ENCODE measurements around the gene IPCEF1.
A peak's percentile ranks its signal among the peaks of the same experiment; 100 is the strongest.

Gene IPCEF1

DNA sequence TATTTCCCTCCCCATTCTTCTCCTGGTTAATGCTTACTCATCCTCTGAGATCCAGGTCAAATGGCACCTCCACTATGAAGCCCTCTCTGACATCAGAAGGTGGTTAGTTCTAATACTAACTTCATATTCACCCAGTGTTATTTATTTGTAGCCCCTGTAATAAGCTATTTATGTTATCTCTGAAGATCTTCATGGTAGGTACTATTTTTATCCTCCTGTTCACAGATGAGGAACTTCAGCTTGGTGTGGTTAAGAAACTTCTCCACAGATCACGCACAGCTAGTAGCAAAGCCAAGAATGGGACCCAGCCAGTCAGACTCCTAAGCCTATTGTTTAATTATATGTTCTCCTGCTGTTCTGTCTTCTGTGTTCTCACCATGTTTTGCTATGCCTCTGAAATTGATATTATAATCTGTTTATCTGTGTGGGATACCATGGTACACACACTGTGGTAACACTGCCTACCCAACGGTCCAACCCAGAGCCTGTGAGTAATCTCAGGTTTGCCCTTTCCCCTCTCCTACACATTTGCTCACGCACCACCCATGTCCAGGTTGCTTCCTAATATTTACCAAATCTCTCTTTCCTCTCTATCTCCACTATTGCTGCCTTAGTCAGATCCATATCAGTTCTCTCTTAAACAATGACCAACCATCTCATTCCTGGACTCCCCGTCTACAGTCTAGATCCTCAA, 98.4 kb downstream of the IPCEF1 start:
- no peak overlapping the region for H3K27ac ChIP-seq (ENCODE audit: low read length)
- H3K36me3 ChIP-seq (ENCODE audit: control insufficient read depth in 1 of 2, insufficient read depth in 2 of 2, low read length in 2 of 2): no peaks in the 10 kb centered on the region
- no peaks in the 10 kb centered on the region for H3K4me1 ChIP-seq (ENCODE audit: control insufficient read depth in 1 of 2, insufficient read depth in 2 of 2, low read length in 2 of 2)
- H3K27me3 ChIP-seq (ENCODE audit: low read depth, low read length): no peaks in the 10 kb centered on the region
- H3K9me3 ChIP-seq (ENCODE audit: control insufficient read depth in 1 of 2, low read length in 2 of 2): peaks cover 0 to 3% of the 10 kb centered on the region in 2 donors
- no peak overlapping the region for H3K4me3 ChIP-seq (ENCODE audit: low read depth in 1 of 2, low read length in 2 of 2)

DNA sequence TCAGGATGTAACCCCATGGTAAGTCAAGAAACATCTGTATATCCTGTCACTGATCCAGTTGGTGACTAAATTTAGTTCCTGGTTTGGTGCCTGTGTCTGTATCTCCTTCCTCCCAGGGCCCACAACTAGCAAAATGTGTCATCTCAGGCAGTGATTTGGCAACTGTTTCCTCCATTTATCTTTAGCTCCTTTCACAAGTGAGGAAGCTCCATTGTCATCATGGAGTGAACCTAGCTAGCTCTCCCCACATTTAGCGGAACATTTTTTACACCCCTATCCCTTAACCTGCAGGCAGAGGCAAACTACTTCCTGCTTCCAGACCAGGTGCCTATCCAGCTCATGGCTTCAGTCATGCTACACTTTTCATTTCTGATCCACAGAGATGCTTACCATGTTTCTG, 99.5 kb downstream of the IPCEF1 start:
- H3K4me1 ChIP-seq (ENCODE audit: control insufficient read depth in 1 of 2, insufficient read depth in 2 of 2, low read length in 2 of 2): peaks cover 0 to 3% of the 10 kb centered on the region in 2 donors
- H3K4me3 ChIP-seq (ENCODE audit: low read depth in 1 of 2, low read length in 2 of 2): no peak overlapping the region
- peaks cover 0 to 3% of the 10 kb centered on the region in 2 donors for H3K9me3 ChIP-seq (ENCODE audit: control insufficient read depth in 1 of 2, low read length in 2 of 2)
- no peak overlapping the region for H3K27ac ChIP-seq (ENCODE audit: low read length)
- no peaks in the 10 kb centered on the region for H3K27me3 ChIP-seq (ENCODE audit: low read depth, low read length)
- no peaks in the 10 kb centered on the region for H3K36me3 ChIP-seq (ENCODE audit: control insufficient read depth in 1 of 2, insufficient read depth in 2 of 2, low read length in 2 of 2)

- Histone ChIP-seq H3K9me3 (ENCODE audit: control insufficient read depth in 1 of 2, low read length in 2 of 2) (peaks cover 0 to 3% of the 10 kb centered on the region in 2 donors), H3K4me3 (ENCODE audit: low read depth in 1 of 2, low read length in 2 of 2) (no peak overlapping the region), H3K4me1 (ENCODE audit: control insufficient read depth in 1 of 2, insufficient read depth in 2 of 2, low read length in 2 of 2) (peaks cover 0 to 3% of the 10 kb centered on the region in 2 donors), H3K36me3 (ENCODE audit: control insufficient read depth in 1 of 2, insufficient read depth in 2 of 2, low read length in 2 of 2) (no peaks in the 10 kb centered on the region), H3K27me3 (ENCODE audit: low read depth, low read length) (no peaks in the 10 kb centered on the region), H3K27ac (ENCODE audit: low read length) (no peak overlapping the region)
Measured at GRCh38 chr6:154252678-154253077, 103.9 kb downstream of the IPCEF1 start.

DNA sequence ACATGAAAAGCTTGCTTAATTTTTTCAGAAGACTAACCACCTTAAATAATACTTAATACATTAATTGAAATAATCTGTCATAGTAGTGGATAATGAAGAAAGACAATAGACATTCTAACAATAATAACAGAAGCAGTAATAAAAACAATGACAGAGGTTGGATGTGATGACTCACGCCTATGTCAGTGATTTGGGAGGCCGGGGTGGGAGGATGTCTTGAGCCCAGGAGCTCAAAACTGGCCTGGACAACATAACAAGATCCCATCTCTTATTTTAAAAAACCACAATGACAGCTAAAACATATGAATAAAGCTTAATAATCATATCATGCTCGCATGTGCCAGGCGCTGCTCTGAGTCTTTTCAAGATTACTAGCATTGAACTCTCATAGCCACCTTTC, 105.5 kb downstream of the IPCEF1 start:
- H3K4me3 ChIP-seq (ENCODE audit: low read depth in 1 of 2, low read length in 2 of 2): no peak overlapping the region
- no peak overlapping the region for H3K27ac ChIP-seq (ENCODE audit: low read length)
- no peaks in the 10 kb centered on the region for H3K36me3 ChIP-seq (ENCODE audit: control insufficient read depth in 1 of 2, insufficient read depth in 2 of 2, low read length in 2 of 2)

DNA sequence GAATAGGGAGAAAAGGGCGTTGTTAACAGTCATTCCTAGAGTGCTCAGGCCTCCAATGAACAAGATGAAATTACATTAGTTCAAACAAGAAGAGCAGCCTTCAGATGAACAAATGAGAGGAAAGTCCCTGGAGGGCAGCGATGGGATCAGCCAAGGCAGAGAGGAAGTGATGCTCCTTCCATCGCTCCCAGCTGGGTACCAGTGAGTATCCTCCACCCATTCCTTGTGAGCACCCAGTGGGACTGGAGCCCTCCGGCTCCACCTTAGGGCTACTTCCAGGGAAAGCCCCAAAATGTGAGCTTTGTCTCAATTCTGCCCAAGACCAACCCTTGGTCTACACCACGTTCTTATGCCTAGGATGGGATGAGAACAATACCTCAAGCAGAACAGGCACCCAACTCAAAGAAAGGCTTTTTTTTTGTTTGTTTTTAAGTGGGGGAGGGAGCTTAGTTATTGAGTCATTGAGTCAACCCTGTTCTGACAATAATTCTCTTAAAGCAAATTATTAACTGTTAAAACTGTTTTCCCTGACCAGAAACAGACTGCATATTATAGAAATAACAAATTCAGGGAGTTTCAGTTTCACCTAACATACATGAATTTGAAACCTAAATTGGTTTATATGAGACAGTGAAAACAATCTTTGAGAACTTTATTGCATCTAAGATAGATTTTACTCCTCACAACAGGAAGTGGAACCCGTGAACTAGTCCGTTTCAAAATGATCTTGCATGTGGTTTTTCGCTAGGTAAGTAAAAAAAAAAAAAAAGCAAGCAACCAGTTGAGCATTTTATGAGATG, 106.9 kb downstream of the IPCEF1 start:
- Histone ChIP-seq H3K27ac (ENCODE audit: low read length) (peak overlapping the region; percentile 20), H3K4me3 (ENCODE audit: low read depth in 1 of 2, low read length in 2 of 2) (peak overlapping the region in 1 of 2 donors; percentile 5), H3K4me1 (ENCODE audit: control insufficient read depth in 1 of 2, insufficient read depth in 2 of 2, low read length in 2 of 2) (peaks cover 0 to 3% of the 10 kb centered on the region in 2 donors)

More for the DNA sequence above, 105.5 kb downstream of the IPCEF1 start:
- Histone ChIP-seq H3K9me3 (ENCODE audit: control insufficient read depth in 1 of 2, low read length in 2 of 2) (peaks cover 0 to 2% of the 10 kb centered on the region in 2 donors), H3K4me1 (ENCODE audit: control insufficient read depth in 1 of 2, insufficient read depth in 2 of 2, low read length in 2 of 2) (peaks cover 0 to 3% of the 10 kb centered on the region in 2 donors), H3K27me3 (ENCODE audit: low read depth, low read length) (no peaks in the 10 kb centered on the region)

GRCh38 chr6:154247119-154247861, 109.3 kb downstream of the IPCEF1 start:
- H3K4me3 ChIP-seq (ENCODE audit: low read depth in 1 of 2, low read length in 2 of 2): peak overlapping the region; percentile 17 to 32
- H3K4me1 ChIP-seq (ENCODE audit: control insufficient read depth in 1 of 2, insufficient read depth in 2 of 2, low read length in 2 of 2): no peaks in the 10 kb centered on the region
- no peaks in the 10 kb centered on the region for H3K36me3 ChIP-seq (ENCODE audit: control insufficient read depth in 1 of 2, insufficient read depth in 2 of 2, low read length in 2 of 2)
- H3K9me3 ChIP-seq (ENCODE audit: control insufficient read depth in 1 of 2, low read length in 2 of 2): no peaks in the 10 kb centered on the region
- no peaks in the 10 kb centered on the region for H3K27me3 ChIP-seq (ENCODE audit: low read depth, low read length)
- H3K27ac ChIP-seq (ENCODE audit: low read length): peak overlapping the region; percentile 2

More for the DNA sequence above, 106.9 kb downstream of the IPCEF1 start:
- Histone ChIP-seq H3K9me3 (ENCODE audit: control insufficient read depth in 1 of 2, low read length in 2 of 2) (no peaks in the 10 kb centered on the region), H3K27me3 (ENCODE audit: low read depth, low read length) (no peaks in the 10 kb centered on the region), H3K36me3 (ENCODE audit: control insufficient read depth in 1 of 2, insufficient read depth in 2 of 2, low read length in 2 of 2) (no peaks in the 10 kb centered on the region)

DNA sequence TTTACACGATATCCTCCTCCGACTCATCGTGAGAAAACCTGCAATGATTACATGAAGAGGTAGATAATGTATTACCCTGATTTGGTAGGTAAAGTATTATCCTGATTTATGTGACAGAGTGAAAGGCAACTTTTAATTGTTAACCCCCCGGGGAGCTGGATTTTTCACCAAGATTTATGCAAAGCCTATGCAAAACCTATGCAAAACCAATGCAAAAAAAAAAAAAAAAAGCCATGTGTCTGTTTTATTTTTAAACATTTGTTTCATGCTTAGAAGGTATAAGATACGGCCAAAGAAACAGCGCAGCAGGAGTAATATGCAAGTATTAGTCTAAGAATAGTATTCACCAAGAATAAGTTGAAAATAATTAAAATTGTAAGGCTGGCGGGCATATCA, 109.9 kb downstream of the IPCEF1 start:
- Histone ChIP-seq H3K36me3 (ENCODE audit: control insufficient read depth in 1 of 2, insufficient read depth in 2 of 2, low read length in 2 of 2) (no peaks in the 10 kb centered on the region), H3K9me3 (ENCODE audit: control insufficient read depth in 1 of 2, low read length in 2 of 2) (no peaks in the 10 kb centered on the region), H3K27ac (ENCODE audit: low read length) (peak overlapping the region; percentile 2), H3K27me3 (ENCODE audit: low read depth, low read length) (no peaks in the 10 kb centered on the region), H3K4me3 (ENCODE audit: low read depth in 1 of 2, low read length in 2 of 2) (peak overlapping the region in 1 of 2 donors; percentile 32), H3K4me1 (ENCODE audit: control insufficient read depth in 1 of 2, insufficient read depth in 2 of 2, low read length in 2 of 2) (no peaks in the 10 kb centered on the region)

GRCh38 chr6:154245506-154245905, 111.1 kb downstream of the IPCEF1 start:
- Histone ChIP-seq H3K4me3 (ENCODE audit: low read depth in 1 of 2, low read length in 2 of 2) (peak overlapping the region in 1 of 2 donors; percentile 30), H3K9me3 (ENCODE audit: control insufficient read depth in 1 of 2, low read length in 2 of 2) (no peaks in the 10 kb centered on the region), H3K4me1 (ENCODE audit: control insufficient read depth in 1 of 2, insufficient read depth in 2 of 2, low read length in 2 of 2) (no peaks in the 10 kb centered on the region), H3K27me3 (ENCODE audit: low read depth, low read length) (no peaks in the 10 kb centered on the region), H3K27ac (ENCODE audit: low read length) (peak overlapping the region; percentile 8), H3K36me3 (ENCODE audit: control insufficient read depth in 1 of 2, insufficient read depth in 2 of 2, low read length in 2 of 2) (no peaks in the 10 kb centered on the region)

DNA sequence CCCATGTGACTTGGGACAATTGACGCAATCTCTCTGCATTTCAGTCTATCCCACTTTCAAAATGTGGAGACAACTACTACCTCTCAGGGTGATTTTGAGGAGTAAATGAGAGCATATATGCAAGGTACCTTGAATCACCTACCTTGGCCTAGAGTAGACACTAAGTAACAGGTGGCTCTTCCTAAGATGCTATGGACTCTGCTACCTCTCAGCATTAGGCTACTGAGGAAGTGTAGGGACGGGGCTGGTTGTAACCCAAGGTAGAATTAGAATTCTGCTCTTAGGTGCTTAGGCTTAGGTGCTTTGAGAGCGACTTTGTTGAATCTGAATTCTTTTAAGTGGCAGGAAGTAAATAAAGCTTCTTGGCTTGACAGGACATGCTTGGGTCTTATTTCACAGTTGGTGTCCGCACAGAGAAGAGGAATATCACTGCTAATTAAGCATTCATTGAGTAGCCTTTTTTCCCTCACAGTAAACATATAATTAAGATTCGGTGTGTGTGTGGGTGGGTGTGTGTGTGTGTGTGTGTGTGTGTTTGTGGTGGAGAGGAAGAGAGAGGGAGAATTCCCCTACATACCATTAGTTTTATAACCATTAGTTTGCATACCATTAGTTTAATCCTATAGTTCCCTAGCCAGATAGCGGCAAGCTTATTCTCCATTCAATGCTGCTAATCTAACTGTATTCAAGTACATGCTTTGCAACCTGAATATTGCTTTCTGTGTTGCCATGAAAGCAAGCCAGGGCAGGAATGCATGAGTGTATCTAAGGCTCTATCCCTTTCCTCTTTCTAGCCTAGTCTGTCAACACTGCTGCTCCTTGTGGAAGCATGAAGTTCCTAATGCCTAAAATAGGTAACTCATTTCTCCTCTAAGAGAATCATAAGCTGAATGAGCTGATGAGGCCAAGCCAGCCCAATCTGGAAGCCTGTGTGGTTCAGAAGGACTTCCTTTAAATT, 112.5 kb downstream of the IPCEF1 start:
- H3K4me3 ChIP-seq (ENCODE audit: low read depth in 1 of 2, low read length in 2 of 2): no peak overlapping the region
- no peaks in the 10 kb centered on the region for H3K9me3 ChIP-seq (ENCODE audit: control insufficient read depth in 1 of 2, low read length in 2 of 2)
- no peaks in the 10 kb centered on the region for H3K36me3 ChIP-seq (ENCODE audit: control insufficient read depth in 1 of 2, insufficient read depth in 2 of 2, low read length in 2 of 2)
- H3K27me3 ChIP-seq (ENCODE audit: low read depth, low read length): no peaks in the 10 kb centered on the region
- no peak overlapping the region for H3K27ac ChIP-seq (ENCODE audit: low read length)
- H3K4me1 ChIP-seq (ENCODE audit: control insufficient read depth in 1 of 2, insufficient read depth in 2 of 2, low read length in 2 of 2): no peaks in the 10 kb centered on the region

DNA sequence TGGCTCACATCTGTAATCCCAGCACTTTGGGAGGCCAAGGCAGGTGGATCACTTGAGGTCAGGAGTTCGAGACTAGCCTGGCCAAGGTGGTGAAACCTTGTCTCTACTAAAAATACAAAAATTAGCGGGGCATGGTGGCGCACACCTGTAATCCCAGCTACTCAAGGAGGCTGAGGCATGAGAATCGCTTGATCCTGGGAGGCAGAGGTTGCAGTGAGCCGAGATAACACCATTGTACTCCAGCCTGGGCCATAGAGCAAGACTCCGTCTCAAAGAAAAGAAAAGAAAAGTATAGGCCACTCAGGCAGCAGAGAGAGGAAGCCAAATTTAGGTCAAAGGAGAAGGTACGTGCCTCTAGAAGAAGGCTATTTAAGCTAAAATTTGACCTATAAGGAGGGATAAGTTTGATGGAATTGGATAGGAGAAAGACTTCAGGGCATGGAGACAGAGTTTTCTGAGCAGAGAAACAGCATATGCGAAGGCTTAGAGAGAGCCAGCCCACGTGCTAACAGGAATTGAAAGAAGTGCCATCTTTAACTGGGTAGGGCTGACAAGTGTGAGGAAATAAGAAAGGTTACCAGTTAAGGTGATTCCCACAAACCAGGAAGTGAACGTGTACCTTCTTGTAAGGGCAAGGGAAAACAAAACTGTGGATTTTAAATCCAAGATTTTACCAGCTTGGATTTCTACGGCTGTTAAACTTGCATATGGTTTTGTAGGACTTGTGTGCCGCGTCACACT, 113.8 kb downstream of the IPCEF1 start:
- Histone ChIP-seq H3K36me3 (ENCODE audit: control insufficient read depth in 1 of 2, insufficient read depth in 2 of 2, low read length in 2 of 2) (no peaks in the 10 kb centered on the region), H3K4me3 (ENCODE audit: low read depth in 1 of 2, low read length in 2 of 2) (no peak overlapping the region), H3K4me1 (ENCODE audit: control insufficient read depth in 1 of 2, insufficient read depth in 2 of 2, low read length in 2 of 2) (no peaks in the 10 kb centered on the region), H3K9me3 (ENCODE audit: control insufficient read depth in 1 of 2, low read length in 2 of 2) (no peaks in the 10 kb centered on the region), H3K27me3 (ENCODE audit: low read depth, low read length) (no peaks in the 10 kb centered on the region), H3K27ac (ENCODE audit: low read length) (no peak overlapping the region)

Measured in muscle layer of duodenum (tissue), 2 donors.